Osteocyte (in vitro differentiated cells): ENCODE measurements around the gene PLXND1. TPM values are rescaled to one million over a fixed set of nuclear protein-coding genes. Genes with fewer than 3 reads are reported as not detected.

ENCODE experiments used
- DNase-seq: peaks from one replicate; pipeline ENCODE4 v3.0.0; 2021; ENCODE audit warnings: mixed read lengths; ENCODE audit not compliant: unreplicated experiment; ENCODE audit errors: extremely low spot score
- H3K27ac Mint-ChIP-seq: one replicate; pipeline ENCODE4 v1.8.0; 2021; ENCODE audit warnings: mild to moderate bottlenecking, mixed read lengths; ENCODE audit not compliant: unreplicated experiment
- H3K27me3 Mint-ChIP-seq: one replicate; pipeline ENCODE4 v1.8.0; 2021; ENCODE audit warnings: mixed read lengths; ENCODE audit not compliant: unreplicated experiment
- H3K36me3 Mint-ChIP-seq: one replicate; pipeline ENCODE4 v1.8.0; 2021; ENCODE audit warnings: mixed read lengths; ENCODE audit not compliant: unreplicated experiment
- H3K4me1 Mint-ChIP-seq: one replicate; pipeline ENCODE4 v1.8.0; 2021; ENCODE audit warnings: mixed read lengths; ENCODE audit not compliant: unreplicated experiment
- H3K4me3 Mint-ChIP-seq: one replicate; pipeline ENCODE4 v1.8.0; 2021; ENCODE audit warnings: mild to moderate bottlenecking, moderate library complexity, mixed read lengths; ENCODE audit not compliant: unreplicated experiment
- H3K9me3 Mint-ChIP-seq: one replicate; pipeline ENCODE4 v1.8.0; 2021; ENCODE audit warnings: mixed read lengths; ENCODE audit not compliant: unreplicated experiment
- total RNA-seq: library from RNA; stranded (reverse); gene quantifications from 2 replicates; pipeline ENCODE4 v1.2.1, GENCODE V29; 2021
- TF ChIP-seq, protein P1 (sequence below): fragments of 200-600 bp; sonication (generic); IDR thresholded peaks from 2 replicates; pipeline ENCODE4 v1.5.0; 2021; ENCODE audit warnings: antibody characterized with exemption, mild to moderate bottlenecking, moderate library complexity

PLXND1 gene
- total RNA-seq, 1 donor from 2014 or later, result 358 TPM

DNA sequence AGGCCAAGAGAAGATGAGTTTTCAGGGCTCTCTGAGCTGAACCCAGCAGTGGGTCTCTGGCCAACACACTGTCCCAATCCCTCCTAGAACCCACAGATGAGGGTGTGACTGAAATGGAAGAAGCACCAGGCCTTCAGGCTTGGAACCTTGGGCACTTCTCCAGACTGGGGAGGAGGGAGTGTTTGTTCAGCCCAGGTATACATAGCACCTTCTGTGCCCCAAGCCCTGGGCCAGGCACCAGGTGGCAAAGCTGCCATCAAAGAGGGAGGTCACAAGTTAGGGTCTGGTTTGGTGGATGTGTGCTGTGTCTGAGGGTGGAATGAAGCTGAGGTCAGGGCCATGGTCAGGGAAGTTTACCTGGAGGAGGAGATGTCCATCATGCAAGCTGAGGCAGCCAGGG lies 93.9 kb downstream of the PLXND1 start:
- no peaks in the 10 kb centered on the region for H3K27me3 Mint-ChIP-seq
- H3K4me3 Mint-ChIP-seq, result no peak overlapping the region
- H3K36me3 Mint-ChIP-seq, result peaks cover 16% of the 10 kb centered on the region
- no peaks in the 10 kb centered on the region for H3K9me3 Mint-ChIP-seq
- TF ChIP-seq, protein P1, sequence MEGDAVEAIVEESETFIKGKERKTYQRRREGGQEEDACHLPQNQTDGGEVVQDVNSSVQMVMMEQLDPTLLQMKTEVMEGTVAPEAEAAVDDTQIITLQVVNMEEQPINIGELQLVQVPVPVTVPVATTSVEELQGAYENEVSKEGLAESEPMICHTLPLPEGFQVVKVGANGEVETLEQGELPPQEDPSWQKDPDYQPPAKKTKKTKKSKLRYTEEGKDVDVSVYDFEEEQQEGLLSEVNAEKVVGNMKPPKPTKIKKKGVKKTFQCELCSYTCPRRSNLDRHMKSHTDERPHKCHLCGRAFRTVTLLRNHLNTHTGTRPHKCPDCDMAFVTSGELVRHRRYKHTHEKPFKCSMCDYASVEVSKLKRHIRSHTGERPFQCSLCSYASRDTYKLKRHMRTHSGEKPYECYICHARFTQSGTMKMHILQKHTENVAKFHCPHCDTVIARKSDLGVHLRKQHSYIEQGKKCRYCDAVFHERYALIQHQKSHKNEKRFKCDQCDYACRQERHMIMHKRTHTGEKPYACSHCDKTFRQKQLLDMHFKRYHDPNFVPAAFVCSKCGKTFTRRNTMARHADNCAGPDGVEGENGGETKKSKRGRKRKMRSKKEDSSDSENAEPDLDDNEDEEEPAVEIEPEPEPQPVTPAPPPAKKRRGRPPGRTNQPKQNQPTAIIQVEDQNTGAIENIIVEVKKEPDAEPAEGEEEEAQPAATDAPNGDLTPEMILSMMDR, result no peak
- H3K27ac Mint-ChIP-seq, result no peak overlapping the region
- no peak for DNase-seq
- H3K4me1 Mint-ChIP-seq, result peaks cover 2% of the 10 kb centered on the region

DNA sequence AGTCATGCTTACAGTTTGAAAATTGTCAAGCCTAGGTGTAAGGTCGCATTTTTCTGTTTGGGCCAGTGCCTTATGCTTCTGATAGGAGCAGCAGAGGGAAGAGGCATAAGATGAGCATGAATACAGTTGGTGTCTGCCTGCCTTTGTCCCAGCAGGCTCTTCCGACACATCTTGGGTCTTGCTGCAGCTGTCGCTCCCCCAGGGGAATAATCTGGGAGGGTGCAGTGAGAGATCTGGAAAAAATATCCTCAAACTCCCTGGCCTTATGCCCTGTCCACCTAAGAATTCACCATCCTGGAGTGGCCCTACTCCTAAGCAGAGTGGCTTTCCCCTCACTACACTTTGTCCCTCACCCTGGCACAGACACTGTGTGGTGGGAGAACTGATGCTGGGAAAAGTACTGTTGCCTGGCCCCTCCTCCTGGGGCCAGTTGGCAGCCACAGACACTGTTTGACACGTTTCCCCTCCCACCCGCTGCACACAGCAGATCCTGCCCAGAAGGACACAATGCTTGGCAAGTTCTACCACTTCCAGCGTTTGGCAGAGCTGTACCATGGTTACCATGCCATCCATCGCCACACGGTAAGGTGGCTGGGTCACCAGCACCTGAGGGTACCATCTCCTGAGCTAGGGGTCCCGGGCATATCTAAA lies 99.2 kb downstream of the PLXND1 start:
- Mint-ChIP-seq H3K9me3 (no peaks in the 10 kb centered on the region), H3K27me3 (no peaks in the 10 kb centered on the region), H3K27ac (no peak overlapping the region), H3K4me1 (peaks cover 2% of the 10 kb centered on the region), H3K36me3 (peaks cover 21% of the 10 kb centered on the region), H3K4me3 (no peak overlapping the region)
- DNase-seq, result no peak
- TF ChIP-seq, protein P1, result no peak

DNA sequence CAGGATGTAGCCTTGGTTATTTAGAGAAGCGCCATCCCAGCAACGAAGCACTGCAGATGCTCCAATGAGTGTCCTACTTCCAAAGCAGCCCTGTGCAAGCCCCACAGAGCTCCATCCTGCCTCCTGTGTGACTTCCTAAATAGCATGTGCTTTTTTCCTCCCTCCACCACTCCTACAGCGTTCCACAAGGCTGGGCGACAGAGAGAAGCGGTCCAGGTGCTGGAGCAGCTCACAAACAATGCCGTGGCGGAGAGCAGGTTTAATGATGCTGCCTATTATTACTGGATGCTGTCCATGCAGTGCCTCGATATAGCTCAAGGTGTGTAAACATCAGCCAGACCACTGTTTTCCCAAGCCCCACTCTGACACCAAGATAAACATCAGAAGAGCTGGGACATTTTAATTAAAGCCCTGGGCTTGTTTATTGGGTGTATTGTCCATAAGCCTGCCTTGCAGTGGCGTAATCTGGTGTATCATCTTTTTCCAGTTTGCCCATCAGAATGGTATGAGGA lies 100.2 kb downstream of the PLXND1 start:
- Mint-ChIP-seq H3K27ac (no peak overlapping the region), H3K4me1 (peaks cover 6% of the 10 kb centered on the region), H3K27me3 (no peaks in the 10 kb centered on the region), H3K9me3 (no peaks in the 10 kb centered on the region), H3K36me3 (peaks cover 19% of the 10 kb centered on the region), H3K4me3 (no peak overlapping the region)
- TF ChIP-seq, protein P1, result no peak
- no peak for DNase-seq

DNA sequence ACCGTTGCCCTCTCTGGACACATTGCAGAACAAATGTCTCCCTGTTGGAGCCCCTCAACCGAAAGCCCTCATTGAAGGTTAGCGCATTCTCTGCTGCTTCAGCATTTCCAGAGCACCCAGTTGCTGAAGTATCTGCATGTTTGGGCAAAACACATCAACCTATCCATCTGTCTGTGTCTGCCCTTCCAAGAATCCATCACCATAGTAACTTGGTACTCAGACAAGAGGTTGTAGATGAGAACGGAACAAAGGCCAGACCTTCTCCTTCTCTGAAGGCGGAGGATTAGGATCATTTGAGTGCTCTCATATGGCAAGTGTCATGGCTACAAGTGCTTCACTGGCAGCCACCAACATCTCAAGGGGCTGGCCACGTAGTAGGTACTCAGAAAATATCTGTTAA lies 101.1 kb downstream of the PLXND1 start:
- no peak overlapping the region for H3K27ac Mint-ChIP-seq
- TF ChIP-seq, protein P1, result no peak
- H3K27me3 Mint-ChIP-seq, result no peaks in the 10 kb centered on the region
- peaks cover 19% of the 10 kb centered on the region for H3K36me3 Mint-ChIP-seq
- H3K4me1 Mint-ChIP-seq, result peaks cover 9% of the 10 kb centered on the region
- DNase-seq, result no peak
- no peak overlapping the region for H3K4me3 Mint-ChIP-seq
- H3K9me3 Mint-ChIP-seq, result no peaks in the 10 kb centered on the region

Other genes starting within 250 kb of the PLXND1 start
- 0.08 and 0.30 TPM in 2 replicates for gene EFCAB12, start 178.0 kb downstream of the PLXND1 start, total RNA-seq
- 23.1 and 24.2 TPM in 2 replicates for gene MBD4, start 166.7 kb downstream of the PLXND1 start, total RNA-seq
- gene IFT122, start 166.5 kb downstream of the PLXND1 start, total RNA-seq, result 23.2 and 25.9 TPM in 2 replicates
- not detected in 2 replicates for gene RHO, start 78.0 kb downstream of the PLXND1 start, total RNA-seq
- not detected in 2 replicates for gene H1-8, start 63.5 kb downstream of the PLXND1 start, total RNA-seq